ENCODE data around the gene NFYC. TPM values are rescaled to one million over a fixed set of nuclear protein-coding genes. Genes with fewer than 3 reads are reported as not detected.

Gene NFYC
- total and polyA plus RNA-seq, 2 of the 8 experiments (the other 6 are each of a cell fraction or from before 2014, with no cell fraction given): 54.1 to 124 TPM

GRCh38 chr1:40783001-40783905 lies 91.7 kb downstream of the NFYC start, which contains the start of gene KCNQ4:
Gene KCNQ4 (plus strand): TSS chr1:40783787. CDS start chr1:40784094, 307 bp downstream.
- Histone ChIP-seq H3K27me3 (replicated peaks in 1 of 4; ENCODE audit: control insufficient read depth in 3 of 4, extremely low read depth in 1 of 4, insufficient read depth in 3 of 4, low read length in 3 of 4) (peaks cover 0 to 35% (median 27%) of the 10 kb centered on the region in 4 experiments; a peak in 6 of 7 replicates), H2BK120ac (replicated peaks; ENCODE audit: low read depth, low read length) (no peak within 1 kb of the TSS), H4K8ac (ENCODE audit: extremely low read depth, insufficient read depth, low read length) (peak within 1 kb of the TSS; percentile 57), H3K79me1 (ENCODE audit: low read depth, low read length) (no peaks in the 10 kb centered on the region), H2BK5ac (ENCODE audit: low read depth, low read length) (no peak within 1 kb of the TSS; the same call in 1 of the 2 replicates), H3K14ac (ENCODE audit: insufficient read length) (peak within 1 kb of the TSS; percentile 79), H3K36me3 (ENCODE audit: control insufficient read depth in 2 of 4, insufficient read depth in 4 of 4, low read length in 3 of 4) (no peaks in the 10 kb centered on the region), H3K4me1 (replicated peaks in 1 of 4; ENCODE audit: control insufficient read depth in 3 of 4, insufficient read depth in 4 of 4, low read length in 3 of 4) (peaks cover 0 to 23% (median 17%) of the 10 kb centered on the region in 4 experiments; a peak in 6 of 7 replicates), H3K79me2 (ENCODE audit: control insufficient read depth in 1 of 2, insufficient read depth in 2 of 2, low read length in 2 of 2) (no peaks in the 10 kb centered on the region), H2BK15ac (ENCODE audit: low read length) (peak within 1 kb of the TSS; percentile 100), H3K9me3 (ENCODE audit: insufficient read depth in 2 of 2, low read depth in 1 of 2, low read length in 1 of 2) (no peaks in the 10 kb centered on the region), H3K9ac (replicated peaks in 1 of 4; ENCODE audit: extremely low read depth in 1 of 4, low read depth in 3 of 4, low read length in 3 of 4) (peak within 1 kb of the TSS in 3 of 4 experiments; percentile 26 to 54 (median 41); a peak in 3 of 7 replicates), H2BK20ac (ENCODE audit: low read length) (peak within 1 kb of the TSS; percentile 32; the same call in 1 of the 2 replicates), H4K20me1 (replicated peaks in 1 of 2; ENCODE audit: control insufficient read depth in 1 of 2, insufficient read depth in 2 of 2, low read length in 2 of 2) (peaks cover 2 to 7% of the 10 kb centered on the region in 2 experiments), H3K56ac (replicated peaks; ENCODE audit: insufficient read length, low read depth, low read length) (peak within 1 kb of the TSS; percentile 47), H3K4me2 (ENCODE audit: insufficient read depth in 1 of 2, low read depth in 2 of 2, low read length in 2 of 2) (peak within 1 kb of the TSS; percentile 87 to 97), H3K18ac (ENCODE audit: extremely low read depth, low read length) (peak within 1 kb of the TSS; percentile 87), H3K23ac (ENCODE audit: insufficient read length) (no peak within 1 kb of the TSS), H3K4ac (replicated peaks; ENCODE audit: insufficient read length, low read depth, low read length) (peak within 1 kb of the TSS; percentile 82), H3K4me3 (ENCODE audit: extremely low read depth in 1 of 4, insufficient read depth in 2 of 4, low read depth in 3 of 4, low read length in 4 of 4) (peak within 1 kb of the TSS; percentile 36 to 81 (median 49)), H3K27ac (ENCODE audit: low read depth, low read length) (no peak within 1 kb of the TSS), H2AK5ac (ENCODE audit: low read depth, low read length) (no peak within 1 kb of the TSS), H3K23me2 (ENCODE audit: low read depth, low read length) (peaks cover 21% of the 10 kb centered on the region; the same call in 1 of the 2 replicates), H4K91ac (replicated peaks; ENCODE audit: insufficient read length, low read length) (peak within 1 kb of the TSS; percentile 89), H2AFZ (ENCODE audit: low read length) (peak within 1 kb of the TSS; percentile 62; the same call in 1 of the 2 replicates), H4K5ac (ENCODE audit: insufficient read length, low read depth, low read length) (peak within 1 kb of the TSS; percentile 20), H2BK12ac (ENCODE audit: low read depth, low read length) (peak within 1 kb of the TSS; percentile 81; the same call in 1 of the 2 replicates)
- FAIRE-seq (no peak), DNase-seq (ENCODE audit: low read depth in 1 of 2, low spot score in 2 of 2) (peak in 1 of 2 experiments; percentile 71)
- ChIA-PET CTCF (ENCODE audit: partially characterized antibody) (interaction anchor here (0.6 to 14.3 kb wide), 19 partner anchors 10 to 238 kb away, joined by 3 to 325 read pairs (median 3); partner anchors contain the start of gene SLFNL1), POLR2A (ENCODE audit: partially characterized antibody) (interaction anchor here (0.7 to 3.9 kb wide), 7 partner anchors 8 to 91 kb away, joined by 3 to 22 read pairs (median 4); partner anchors contain the start of gene NFYC)
- WGBS, 2 experiments (ENCODE audit: extremely low coverage in 1 of 2, insufficient coverage in 1 of 2, insufficient read length in 1 of 2, insufficient replicate concordance in 2 of 2, low coverage in 1 of 2, low lambda C conversion rate in 2 of 2, missing lambda C conversion rate in 1 of 2): 11% methylated on average over 27 of the region's 73 CpGs; no CpG with 5 or more reads in 1 of the 2 experiments
- TF ChIP-seq EZH2 (IDR thresholded peaks at IDR 0.05; ENCODE audit: low read depth, low read length, severe bottlenecking): peak; percentile 45
- TF ChIP-seq CHD1 (IDR thresholded peaks at IDR 0.05; ENCODE audit: low read depth, low read length): no peak
- no peak for TF ChIP-seq SP2 (IDR thresholded peaks at IDR 0.05; ENCODE audit: low read length)
- TF ChIP-seq E2F6 (IDR thresholded peaks at IDR 0.05): peak; percentile 86
- no peak for TF ChIP-seq CBX8 (IDR thresholded peaks at IDR 0.05; ENCODE audit: borderline replicate concordance, low read depth, low read length)
- TF ChIP-seq MAFK (IDR thresholded peaks at IDR 0.05; ENCODE audit: low read depth, low read length): no peak
- peak; percentile 37 for TF ChIP-seq RNF2 (IDR thresholded peaks at IDR 0.05; ENCODE audit: borderline replicate concordance, low read depth, low read length, missing control alignments, poor library complexity, severe bottlenecking)
- no peak for TF ChIP-seq EP300 (IDR thresholded peaks at IDR 0.05; ENCODE audit: borderline replicate concordance in 1 of 2, low read depth in 2 of 2, low read length in 2 of 2)
